ENCODE results near the gene AHCTF1. TPM values are rescaled to one million over a fixed set of nuclear protein-coding genes. Genes with fewer than 3 reads are reported as not detected.
A peak's percentile ranks its signal among the peaks of the same experiment; 100 is the strongest.
"Not testable (repeated sequence)": the region's sequence is repeated elsewhere in the genome, so short reads cannot be mapped to it uniquely, and the experiment has no call there.

AHCTF1 gene
- total and polyA plus RNA-seq, 7 experiments from 2014 or later: 19.0 to 66.5 (median 53.6) TPM

DNA sequence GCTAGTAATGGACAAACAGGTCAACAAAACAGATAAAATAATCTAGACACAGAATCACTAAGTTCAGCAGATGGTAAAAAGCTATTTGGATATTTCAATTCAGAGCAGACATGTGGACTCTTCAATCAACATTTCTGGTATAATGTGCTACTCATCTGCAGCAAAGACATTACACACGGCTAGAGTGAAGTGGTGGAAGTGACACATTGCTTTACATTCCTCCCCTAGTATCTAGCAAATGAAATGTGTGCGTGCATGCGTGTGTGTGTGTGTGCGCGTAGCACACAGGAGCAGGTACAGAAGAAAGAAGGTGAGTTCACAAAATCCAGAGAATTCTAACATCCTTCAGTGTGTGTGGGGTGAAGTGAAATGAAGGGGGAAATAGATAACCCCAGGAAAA, 8.3 kb downstream of the AHCTF1 start:
- H3K27me3 ChIP-seq (ENCODE audit: control insufficient read depth in 2 of 2, insufficient read depth in 2 of 2, low read length in 2 of 2): no peaks in the 10 kb centered on the region
- H3K4me1 ChIP-seq (ENCODE audit: control insufficient read depth in 2 of 2, insufficient read depth in 2 of 2, low read length in 2 of 2): peaks cover 7 to 15% of the 10 kb centered on the region in 2 donors
- ATAC-seq (no peak), DNase-seq (peak in 1 of 9 donors; percentile 5)
- H3K27ac ChIP-seq (ENCODE audit: low read depth, low read length): no peak overlapping the region
- H3K9me3 ChIP-seq (ENCODE audit: control insufficient read depth in 2 of 3, low read length in 3 of 3): no peaks in the 10 kb centered on the region
- peak overlapping the region in 9 of 10 donors; percentile 17 to 60 (median 52) for H3K4me3 Mint-ChIP-seq
- peaks cover 7 to 25% (median 21%) of the 10 kb centered on the region in 5 donors for H3K36me3 Mint-ChIP-seq
- no peak overlapping the region for H3K4me3 ChIP-seq (ENCODE audit: low read length)
- ChIA-PET CTCF (no interaction called here), POLR2A (no interaction called here)
- H3K27ac Mint-ChIP-seq: peak overlapping the region in 4 of 9 donors; percentile 11 to 54 (median 32)
- peaks cover 0 to 8% (median 0%) of the 10 kb centered on the region in 3 experiments for H3K36me3 ChIP-seq (ENCODE audit: control insufficient read depth in 2 of 3, insufficient read depth in 3 of 3, low read length in 3 of 3)
- peaks cover 28 to 74% (median 57%) of the 10 kb centered on the region in 7 donors for H3K4me1 Mint-ChIP-seq
- intact Hi-C loops (cut with micrococcal nuclease): no loop called here
- no peaks in the 10 kb centered on the region for H3K27me3 Mint-ChIP-seq
- H3K9me3 Mint-ChIP-seq: peaks cover 0 to 6% (median 0%) of the 10 kb centered on the region in 11 donors

DNA sequence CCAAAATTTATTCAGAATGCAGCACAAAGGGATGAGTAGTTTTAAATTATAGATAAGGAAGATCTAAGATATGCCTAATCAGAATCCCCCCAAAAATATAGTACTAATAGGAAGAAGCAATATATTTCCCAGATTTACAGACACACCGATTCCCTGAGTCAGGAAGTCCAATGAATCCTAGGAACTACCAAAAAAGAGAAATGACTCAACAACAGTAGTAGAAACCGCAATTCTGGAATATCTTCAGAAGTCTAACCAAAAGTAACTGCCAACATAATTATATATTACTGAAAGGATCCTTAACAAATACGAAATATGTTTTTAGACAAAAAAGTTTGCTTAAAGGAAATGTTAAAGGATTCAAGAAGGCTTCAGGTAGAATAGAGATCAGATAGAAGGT, 10.3 kb downstream of the AHCTF1 start:
- H3K36me3 ChIP-seq (ENCODE audit: control insufficient read depth in 2 of 3, insufficient read depth in 3 of 3, low read length in 3 of 3): peaks cover 6 to 20% (median 10%) of the 10 kb centered on the region in 3 experiments
- Mint-ChIP-seq H3K4me3 (peak overlapping the region in 6 of 10 donors; percentile 13 to 55 (median 42)), H3K27ac (peak overlapping the region in 4 of 9 donors; percentile 7 to 43 (median 32)), H3K4me1 (peaks cover 29 to 76% (median 64%) of the 10 kb centered on the region in 7 donors), H3K36me3 (peaks cover 12 to 20% (median 19%) of the 10 kb centered on the region in 5 donors), H3K27me3 (no peaks in the 10 kb centered on the region), H3K9me3 (peaks cover 0 to 6% (median 0%) of the 10 kb centered on the region in 11 donors)
- H3K27me3 ChIP-seq (ENCODE audit: control insufficient read depth in 2 of 2, insufficient read depth in 2 of 2, low read length in 2 of 2): no peaks in the 10 kb centered on the region
- no peak overlapping the region for H3K27ac ChIP-seq (ENCODE audit: low read depth, low read length)
- peaks cover 7 to 15% of the 10 kb centered on the region in 2 donors for H3K4me1 ChIP-seq (ENCODE audit: control insufficient read depth in 2 of 2, insufficient read depth in 2 of 2, low read length in 2 of 2)
- DNase-seq (no peak), ATAC-seq (no peak)
- intact Hi-C loops (cut with micrococcal nuclease): no loop called here
- POLR2A ChIA-PET: no interaction called here
- H3K4me3 ChIP-seq (ENCODE audit: low read length): no peak overlapping the region
- no peaks in the 10 kb centered on the region for H3K9me3 ChIP-seq (ENCODE audit: control insufficient read depth in 2 of 3, low read length in 3 of 3)
- CTCF ChIA-PET: interaction anchor here (0.6 kb wide), 1 partner anchor 13 kb away, joined by 3 read pairs; no protein-coding TSS in a partner anchor

DNA sequence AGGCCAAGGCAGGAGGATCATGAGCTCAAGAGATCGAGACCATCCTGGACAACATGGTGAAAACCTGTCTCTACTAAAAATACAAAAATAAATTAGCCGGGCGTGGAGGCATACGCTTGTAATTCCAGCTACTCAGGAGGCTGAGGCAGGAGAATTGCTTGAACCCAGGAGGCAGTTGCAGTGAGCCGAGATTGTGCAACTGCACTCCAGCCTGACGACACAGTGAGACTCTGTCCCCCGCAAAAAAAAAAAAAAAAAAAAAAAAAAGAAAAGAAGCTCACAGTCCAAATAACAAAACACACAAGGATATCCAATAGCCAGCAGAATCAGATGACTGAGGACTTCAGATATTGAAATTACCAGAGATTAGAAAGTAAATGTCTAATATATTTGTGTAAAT, 11.8 kb downstream of the AHCTF1 start:
- ATAC-seq (no peak), DNase-seq (no peak)
- Mint-ChIP-seq H3K27me3 (no peaks in the 10 kb centered on the region), H3K27ac (no peak overlapping the region), H3K36me3 (peaks cover 5 to 17% (median 13%) of the 10 kb centered on the region in 5 donors), H3K4me1 (peaks cover 25 to 65% (median 52%) of the 10 kb centered on the region in 7 donors), H3K4me3 (no peak overlapping the region), H3K9me3 (no peaks in the 10 kb centered on the region)
- Histone ChIP-seq H3K9me3 (ENCODE audit: control insufficient read depth in 2 of 3, low read length in 3 of 3) (no peaks in the 10 kb centered on the region), H3K27me3 (ENCODE audit: control insufficient read depth in 2 of 2, insufficient read depth in 2 of 2, low read length in 2 of 2) (no peaks in the 10 kb centered on the region), H3K4me1 (ENCODE audit: control insufficient read depth in 2 of 2, insufficient read depth in 2 of 2, low read length in 2 of 2) (peaks cover 4 to 15% of the 10 kb centered on the region in 2 donors), H3K4me3 (ENCODE audit: low read length) (no peak overlapping the region), H3K36me3 (ENCODE audit: control insufficient read depth in 2 of 3, insufficient read depth in 3 of 3, low read length in 3 of 3) (peaks cover 7 to 25% (median 13%) of the 10 kb centered on the region in 3 experiments), H3K27ac (ENCODE audit: low read depth, low read length) (no peak overlapping the region)
- ChIA-PET POLR2A (no interaction called here), CTCF (no interaction called here)
- intact Hi-C loops (cut with micrococcal nuclease): no loop called here

DNA sequence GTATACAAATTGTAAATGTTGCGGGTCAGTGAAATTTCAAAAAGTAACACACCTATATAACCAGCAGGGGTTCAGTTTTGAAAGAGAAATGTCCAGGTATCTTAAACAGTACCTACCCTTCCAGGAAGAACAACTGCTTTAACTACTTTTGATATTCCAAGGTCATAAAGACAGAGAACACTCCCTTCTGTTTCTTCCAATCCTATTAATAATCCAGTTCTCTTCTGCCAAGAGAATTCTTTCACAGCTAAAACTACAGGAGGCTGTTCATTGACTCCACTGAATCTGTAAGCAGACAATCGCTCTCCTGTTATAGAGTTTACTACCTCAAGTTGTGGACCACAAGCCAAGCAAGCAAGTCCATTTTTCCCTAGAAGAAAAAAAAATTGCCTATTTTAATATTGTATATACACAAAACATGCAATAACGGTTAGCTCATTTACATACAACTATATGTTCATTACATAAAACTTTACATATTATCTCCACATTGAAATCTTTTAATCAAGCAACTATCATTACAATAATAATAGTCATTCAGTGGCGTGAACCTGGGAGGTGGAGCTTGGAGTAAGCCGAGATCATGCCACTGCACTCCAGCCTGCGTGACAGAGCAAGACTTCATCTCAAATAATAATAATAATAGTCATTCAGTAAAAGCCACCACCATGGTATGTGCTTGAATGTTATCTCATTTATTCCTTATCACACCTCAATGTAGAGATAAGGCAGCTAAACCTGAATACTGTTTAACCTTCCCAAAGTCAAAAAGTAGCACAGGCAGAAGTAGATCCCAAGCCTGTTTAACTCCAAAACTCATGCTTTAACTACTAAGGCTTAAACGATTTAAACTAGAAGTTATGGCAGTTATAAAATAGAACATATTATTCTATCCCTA, 15.5 kb downstream of the AHCTF1 start:
- POLR2A ChIA-PET; H3K4me3 ChIP-seq (ENCODE audit: low read length); intact Hi-C loops (cut with micrococcal nuclease); H3K27me3 ChIP-seq (ENCODE audit: control insufficient read depth in 2 of 2, insufficient read depth in 2 of 2, low read length in 2 of 2); H3K4me3 Mint-ChIP-seq; DNase-seq; H3K27me3 Mint-ChIP-seq; H3K9me3 Mint-ChIP-seq; H3K27ac ChIP-seq (ENCODE audit: low read depth, low read length); H3K4me1 ChIP-seq (ENCODE audit: control insufficient read depth in 2 of 2, insufficient read depth in 2 of 2, low read length in 2 of 2); ATAC-seq; H3K9me3 ChIP-seq (ENCODE audit: control insufficient read depth in 2 of 3, low read length in 3 of 3); H3K27ac Mint-ChIP-seq: not testable (repeated sequence)
- CTCF ChIA-PET: interaction anchor here (1.5 kb wide), 1 partner anchor 10 kb away, joined by 4 read pairs; no protein-coding TSS in a partner anchor
- H3K36me3 ChIP-seq (ENCODE audit: control insufficient read depth in 2 of 3, insufficient read depth in 3 of 3, low read length in 3 of 3): peaks cover 10 to 48% (median 13%) of the 10 kb centered on the region in 3 experiments
- peaks cover 10 to 31% (median 21%) of the 10 kb centered on the region in 5 donors for H3K36me3 Mint-ChIP-seq
- peaks cover 9 to 44% (median 33%) of the 10 kb centered on the region in 7 donors for H3K4me1 Mint-ChIP-seq

DNA sequence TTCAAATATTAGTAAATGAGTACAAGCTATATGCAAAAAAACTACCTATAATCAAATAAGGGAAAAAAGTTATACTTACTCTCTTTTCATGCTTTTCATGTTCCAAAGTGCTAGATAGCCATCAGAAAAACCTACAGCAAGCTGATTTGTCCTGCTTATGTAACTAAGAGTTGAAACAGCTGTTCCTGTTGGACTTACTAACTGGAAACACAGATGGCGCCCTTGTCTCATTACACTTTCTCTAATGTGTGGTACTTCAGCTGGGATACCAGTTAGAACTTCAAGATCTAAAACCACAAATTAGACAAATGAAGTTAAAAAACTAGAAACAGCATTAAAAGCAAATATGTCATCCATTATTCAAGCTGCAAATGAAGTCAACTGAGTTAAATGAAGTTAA, 24.3 kb downstream of the AHCTF1 start:
- H3K27ac Mint-ChIP-seq: peak overlapping the region in 2 of 9 donors; percentile 25 to 51
- ChIA-PET POLR2A (interaction anchor here (1.7 kb wide), 1 partner anchor 25 kb away, joined by 3 read pairs; the partner anchor contains the start of gene AHCTF1), CTCF (interaction anchor here (0.6 to 2.7 kb wide), 4 partner anchors 9 to 169 kb away, joined by 3 to 9 read pairs (median 6); no protein-coding TSS in a partner anchor)
- DNase-seq (peak in 4 of 9 donors; percentile 6 to 32 (median 22)), ATAC-seq (peak; percentile 58)
- Histone ChIP-seq H3K36me3 (ENCODE audit: control insufficient read depth in 2 of 3, insufficient read depth in 3 of 3, low read length in 3 of 3) (peaks cover 0 to 45% (median 20%) of the 10 kb centered on the region in 3 experiments), H3K9me3 (ENCODE audit: control insufficient read depth in 2 of 3, low read length in 3 of 3) (no peaks in the 10 kb centered on the region), H3K4me3 (ENCODE audit: low read length) (no peak overlapping the region), H3K4me1 (ENCODE audit: control insufficient read depth in 2 of 2, insufficient read depth in 2 of 2, low read length in 2 of 2) (no peaks in the 10 kb centered on the region), H3K27me3 (ENCODE audit: control insufficient read depth in 2 of 2, insufficient read depth in 2 of 2, low read length in 2 of 2) (no peaks in the 10 kb centered on the region), H3K27ac (ENCODE audit: low read depth, low read length) (no peak overlapping the region)
- H3K4me3 Mint-ChIP-seq: no peak overlapping the region
- H3K4me1 Mint-ChIP-seq: peaks cover 2 to 28% (median 11%) of the 10 kb centered on the region in 7 donors
- H3K9me3 Mint-ChIP-seq: no peaks in the 10 kb centered on the region
- no peaks in the 10 kb centered on the region for H3K27me3 Mint-ChIP-seq
- peaks cover 6 to 43% (median 28%) of the 10 kb centered on the region in 5 donors for H3K36me3 Mint-ChIP-seq
- intact Hi-C loops (cut with micrococcal nuclease): loop anchor here (1.0 to 5.0 kb wide), 3 partner anchors 64 to 580 kb away; partner anchors contain the start of gene ZNF670 (in 1 of the 2)

DNA sequence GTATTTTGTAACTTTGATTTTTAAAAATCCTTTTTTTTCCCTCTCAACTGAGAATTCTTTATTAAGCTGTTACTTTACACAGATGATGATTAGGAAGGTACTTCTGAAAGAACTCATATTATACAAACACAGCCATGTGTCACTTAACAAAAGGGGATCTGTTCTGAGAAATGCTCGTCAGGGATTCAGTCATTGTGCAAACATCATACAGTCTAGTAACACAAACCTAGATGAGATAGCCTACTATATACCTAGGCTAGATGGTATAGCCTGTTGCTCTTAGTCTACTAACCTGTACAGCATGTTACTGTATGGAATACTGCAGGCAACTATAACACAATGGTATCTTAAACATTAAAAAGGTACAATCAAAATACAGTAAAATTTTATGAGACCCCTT, 24.9 kb downstream of the AHCTF1 start:
- CTCF ChIA-PET: interaction anchor here (0.5 to 2.7 kb wide), 6 partner anchors 9 to 1404 kb away, joined by 3 to 9 read pairs (median 6); no protein-coding TSS in a partner anchor
- ATAC-seq (no peak), DNase-seq (no peak)
- no peaks in the 10 kb centered on the region for H3K27me3 ChIP-seq (ENCODE audit: control insufficient read depth in 2 of 2, insufficient read depth in 2 of 2, low read length in 2 of 2)
- no peaks in the 10 kb centered on the region for H3K27me3 Mint-ChIP-seq
- intact Hi-C loops (cut with micrococcal nuclease): loop anchor here (1.0 to 5.0 kb wide), 3 partner anchors 64 to 580 kb away; partner anchors contain the start of gene ZNF670 (in 1 of the 2)
- H3K4me3 Mint-ChIP-seq: no peak overlapping the region
- no peak overlapping the region for H3K27ac ChIP-seq (ENCODE audit: low read depth, low read length)
- H3K9me3 Mint-ChIP-seq: no peaks in the 10 kb centered on the region
- no peak overlapping the region for H3K4me3 ChIP-seq (ENCODE audit: low read length)
- no peak overlapping the region for H3K27ac Mint-ChIP-seq
- POLR2A ChIA-PET: interaction anchor here (1.7 kb wide), 1 partner anchor 25 kb away, joined by 3 read pairs; the partner anchor contains the start of gene AHCTF1
- no peaks in the 10 kb centered on the region for H3K4me1 ChIP-seq (ENCODE audit: control insufficient read depth in 2 of 2, insufficient read depth in 2 of 2, low read length in 2 of 2)
- H3K4me1 Mint-ChIP-seq: peaks cover 8 to 26% (median 11%) of the 10 kb centered on the region in 7 donors
- peaks cover 13 to 42% (median 28%) of the 10 kb centered on the region in 5 donors for H3K36me3 Mint-ChIP-seq
- H3K36me3 ChIP-seq (ENCODE audit: control insufficient read depth in 2 of 3, insufficient read depth in 3 of 3, low read length in 3 of 3): peaks cover 4 to 49% (median 18%) of the 10 kb centered on the region in 3 experiments
- H3K9me3 ChIP-seq (ENCODE audit: control insufficient read depth in 2 of 3, low read length in 3 of 3): no peaks in the 10 kb centered on the region

Measured in naive thymus-derived CD4-positive, alpha-beta T cell (primary cell).